ENCODE results near the gene ASTN2. TPM values are rescaled to one million over a fixed set of nuclear protein-coding genes. Genes with fewer than 3 reads are reported as not detected.

The ASTN2 gene
- total and polyA plus RNA-seq, 4 donors: 0.57 to 2.9 (median 1.4) TPM

GRCh38 chr9:117427357-117427913 is 12.6 kb upstream of the ASTN2 start:
- H3K4me1 ChIP-seq (ENCODE audit: control insufficient read depth in 4 of 4, insufficient read depth in 4 of 4, low read length in 3 of 4): no peaks in the 10 kb centered on the region

GRCh38 chr9:117425566-117425965 is 10.7 kb upstream of the ASTN2 start:
- 72% methylated on average over 3 of the region's 3 CpGs for WGBS
- Histone ChIP-seq H3K9me3 (ENCODE audit: control insufficient read depth in 4 of 4, low read length in 3 of 4) (no peaks in the 10 kb centered on the region), H3K27me3 (ENCODE audit: control insufficient read depth in 4 of 4, insufficient read depth in 4 of 4, low read length in 3 of 4) (peaks cover 0 to 5% (median under 1%) of the 10 kb centered on the region in 4 donors), H3K4me1 (ENCODE audit: control insufficient read depth in 4 of 4, insufficient read depth in 4 of 4, low read length in 3 of 4) (no peaks in the 10 kb centered on the region), H3K9ac (ENCODE audit: low read depth in 1 of 2, low read length in 2 of 2) (no peak overlapping the region), H3K36me3 (ENCODE audit: control insufficient read depth in 4 of 4, insufficient read depth in 3 of 4, low read depth in 1 of 4, low read length in 3 of 4) (no peaks in the 10 kb centered on the region), H3K4me3 (ENCODE audit: low read depth in 1 of 3, low read length in 3 of 3) (no peak overlapping the region), H3K27ac (ENCODE audit: low read depth in 1 of 2, low read length in 2 of 2) (no peak overlapping the region)
- DNase-seq (ENCODE audit: low spot score): no peak
- TF ChIP-seq CTCF (IDR thresholded peaks at IDR 0.05; ENCODE audit: low read depth, low read length, missing input control) (no peak), EGR1 (IDR thresholded peaks at IDR 0.05; ENCODE audit: low read depth in 2 of 2) (no peak), MAX (IDR thresholded peaks at IDR 0.05) (no peak), FOXA2 (IDR thresholded peaks at IDR 0.05) (no peak), RXRA (IDR thresholded peaks at IDR 0.05) (no peak), RAD21 (IDR thresholded peaks at IDR 0.05) (no peak), JUND (IDR thresholded peaks at IDR 0.05) (no peak), FOXA1 (IDR thresholded peaks at IDR 0.05) (no peak)

More at GRCh38 chr9:117427357-117427913, 12.6 kb upstream of the ASTN2 start:
- Histone ChIP-seq H3K27ac (ENCODE audit: low read depth in 1 of 2, low read length in 2 of 2) (no peak overlapping the region), H3K9me3 (ENCODE audit: control insufficient read depth in 4 of 4, low read length in 3 of 4) (no peaks in the 10 kb centered on the region), H3K4me3 (ENCODE audit: low read depth in 1 of 3, low read length in 3 of 3) (no peak overlapping the region), H3K36me3 (ENCODE audit: control insufficient read depth in 4 of 4, insufficient read depth in 3 of 4, low read depth in 1 of 4, low read length in 3 of 4) (no peaks in the 10 kb centered on the region), H3K9ac (ENCODE audit: low read depth in 1 of 2, low read length in 2 of 2) (no peak overlapping the region), H3K27me3 (ENCODE audit: control insufficient read depth in 4 of 4, insufficient read depth in 4 of 4, low read length in 3 of 4) (peaks cover 0 to 5% (median under 1%) of the 10 kb centered on the region in 4 donors)
- 76% methylated on average over 3 of the region's 3 CpGs for WGBS
- no peak for DNase-seq (ENCODE audit: low spot score)
- TF ChIP-seq ATF3 (IDR thresholded peaks at IDR 0.05): no peak
- no peak for TF ChIP-seq EGR1 (IDR thresholded peaks at IDR 0.05; ENCODE audit: low read depth in 2 of 2)
- no peak for TF ChIP-seq JUND (IDR thresholded peaks at IDR 0.05)
- no peak for TF ChIP-seq GABPA (IDR thresholded peaks at IDR 0.05 in 1 of 2, conservative IDR thresholded peaks at IDR 0.05 in 1 of 2)
- TF ChIP-seq SP1 (IDR thresholded peaks at IDR 0.05): no peak
- TF ChIP-seq RXRA (IDR thresholded peaks at IDR 0.05): no peak
- no peak for TF ChIP-seq YY1 (IDR thresholded peaks at IDR 0.05)
- TF ChIP-seq TAF1 (conservative IDR thresholded peaks at IDR 0.05): no peak

GRCh38 chr9:117424291-117424690 is 9.4 kb upstream of the ASTN2 start:
- H3K4me3 ChIP-seq (ENCODE audit: low read depth in 1 of 3, low read length in 3 of 3): no peak overlapping the region
- DNase-seq (ENCODE audit: low spot score): no peak
- WGBS: 69% methylated on average over 1 of the region's 1 CpG
- no peaks in the 10 kb centered on the region for H3K4me1 ChIP-seq (ENCODE audit: control insufficient read depth in 4 of 4, insufficient read depth in 4 of 4, low read length in 3 of 4)
- peaks cover 0 to 8% (median under 1%) of the 10 kb centered on the region in 4 donors for H3K27me3 ChIP-seq (ENCODE audit: control insufficient read depth in 4 of 4, insufficient read depth in 4 of 4, low read length in 3 of 4)
- no peaks in the 10 kb centered on the region for H3K9me3 ChIP-seq (ENCODE audit: control insufficient read depth in 4 of 4, low read length in 3 of 4)
- no peaks in the 10 kb centered on the region for H3K36me3 ChIP-seq (ENCODE audit: control insufficient read depth in 4 of 4, insufficient read depth in 3 of 4, low read depth in 1 of 4, low read length in 3 of 4)
- H3K27ac ChIP-seq (ENCODE audit: low read depth in 1 of 2, low read length in 2 of 2): no peak overlapping the region
- H3K9ac ChIP-seq (ENCODE audit: low read depth in 1 of 2, low read length in 2 of 2): no peak overlapping the region
- TF ChIP-seq REST (IDR thresholded peaks at IDR 0.05) (no peak), GABPA (IDR thresholded peaks at IDR 0.05 in 1 of 2, conservative IDR thresholded peaks at IDR 0.05 in 1 of 2) (no peak), SP1 (IDR thresholded peaks at IDR 0.05) (no peak), ZBTB33 (IDR thresholded peaks at IDR 0.05) (no peak), YY1 (IDR thresholded peaks at IDR 0.05) (no peak), FOXA2 (IDR thresholded peaks at IDR 0.05) (no peak), JUND (IDR thresholded peaks at IDR 0.05) (no peak), FOXA1 (IDR thresholded peaks at IDR 0.05) (no peak), ATF3 (IDR thresholded peaks at IDR 0.05) (no peak), TAF1 (conservative IDR thresholded peaks at IDR 0.05) (no peak), HNF4A (conservative IDR thresholded peaks at IDR 0.05) (no peak), RAD21 (IDR thresholded peaks at IDR 0.05) (no peak), HNF4G (IDR thresholded peaks at IDR 0.05) (no peak), EGR1 (IDR thresholded peaks at IDR 0.05; ENCODE audit: low read depth in 2 of 2) (no peak), NR2F2 (IDR thresholded peaks at IDR 0.05) (no peak)

Measured in liver (tissue), 9 donors.